ENCODE measurements around the gene ZNF644. TPM values are rescaled to one million over a fixed set of nuclear protein-coding genes. Genes with fewer than 3 reads are reported as not detected.

The ZNF644 gene
- total RNA-seq, 1 donor from 2014 or later, result 98.4 TPM

GRCh38 chr1:90977522-90977921 lies 44.3 kb downstream of the ZNF644 start:
- ATAC-seq (ENCODE audit: low read depth), result no peak
- H3K4me3 Mint-ChIP-seq, result no peak overlapping the region
- peaks cover 13% of the 10 kb centered on the region for H3K4me1 Mint-ChIP-seq
- no peak for DNase-seq
- peaks cover 60% of the 10 kb centered on the region for H3K36me3 Mint-ChIP-seq (ENCODE audit: low read depth)
- CTCF ChIA-PET, result interaction anchor here (0.9 kb wide), 1 partner anchor 188 kb away, joined by 3 read pairs; no protein-coding TSS in a partner anchor
- POLR2A ChIA-PET, result no interaction called here
- H3K27ac Mint-ChIP-seq, result no peak overlapping the region
- H3K27me3 Mint-ChIP-seq, result no peaks in the 10 kb centered on the region
- intact Hi-C loops (cut with micrococcal nuclease), result no loop called here
- no peak for TF ChIP-seq CTCF (IDR thresholded peaks at IDR 0.05)
- H3K9me3 Mint-ChIP-seq, result no peaks in the 10 kb centered on the region

- ChIA-PET CTCF (interaction anchor here (0.6 to 1.5 kb wide), 2 partner anchors 24 to 192 kb away, joined by 3 to 4 read pairs; no protein-coding TSS in a partner anchor), POLR2A (no interaction called here)
- no peak for ATAC-seq (ENCODE audit: low read depth)
- Mint-ChIP-seq H3K4me3 (no peak overlapping the region), H3K36me3 (ENCODE audit: low read depth) (peaks cover 53% of the 10 kb centered on the region), H3K4me1 (peaks cover 20% of the 10 kb centered on the region), H3K9me3 (no peaks in the 10 kb centered on the region), H3K27ac (no peak overlapping the region), H3K27me3 (no peaks in the 10 kb centered on the region)
- TF ChIP-seq CTCF (IDR thresholded peaks at IDR 0.05), result no peak
- DNase-seq, result no peak
- intact Hi-C loops (cut with micrococcal nuclease), result no loop called here
These were observed 47.7 kb downstream of the ZNF644 start for GRCh38 chr1:90973897-90974798.

- TF ChIP-seq CTCF (IDR thresholded peaks at IDR 0.05), result no peak
- Mint-ChIP-seq H3K36me3 (ENCODE audit: low read depth) (peaks cover 40% of the 10 kb centered on the region), H3K27ac (no peak overlapping the region), H3K4me3 (no peak overlapping the region), H3K27me3 (no peaks in the 10 kb centered on the region), H3K9me3 (no peaks in the 10 kb centered on the region), H3K4me1 (peaks cover 25% of the 10 kb centered on the region)
- POLR2A ChIA-PET, result no interaction called here
- intact Hi-C loops (cut with micrococcal nuclease), result no loop called here
- CTCF ChIA-PET, result no interaction called here
- ATAC-seq (ENCODE audit: low read depth), result no peak
- DNase-seq, result no peak
These were observed 51.6 kb downstream of the ZNF644 start for GRCh38 chr1:90970208-90970607.

- ATAC-seq (ENCODE audit: low read depth) (no peak), DNase-seq (no peak)
- Mint-ChIP-seq H3K4me1 (peaks cover 22% of the 10 kb centered on the region), H3K9me3 (no peaks in the 10 kb centered on the region), H3K27me3 (no peaks in the 10 kb centered on the region), H3K4me3 (no peak overlapping the region), H3K36me3 (ENCODE audit: low read depth) (peaks cover 36% of the 10 kb centered on the region), H3K27ac (no peak overlapping the region)
- intact Hi-C loops (cut with micrococcal nuclease), result loop anchor here (10.0 kb wide), 2 partner anchors 46 to 854 kb away; no protein-coding TSS in a partner anchor
- POLR2A ChIA-PET, result no interaction called here
- CTCF ChIA-PET, result no interaction called here
- no peak for TF ChIP-seq CTCF (IDR thresholded peaks at IDR 0.05)
These were observed 52.6 kb downstream of the ZNF644 start for GRCh38 chr1:90969241-90969640.

- H3K27me3 Mint-ChIP-seq, result no peaks in the 10 kb centered on the region
- DNase-seq, result no peak
- peaks cover 35% of the 10 kb centered on the region for H3K4me1 Mint-ChIP-seq
- no peaks in the 10 kb centered on the region for H3K9me3 Mint-ChIP-seq
- ChIA-PET CTCF (interaction anchor here (1.6 to 2.6 kb wide), 2 partner anchors 243 to 385 kb away, joined by 8 to 10 read pairs; no protein-coding TSS in a partner anchor), POLR2A (no interaction called here)
- H3K4me3 Mint-ChIP-seq, result no peak overlapping the region
- peaks cover 22% of the 10 kb centered on the region for H3K36me3 Mint-ChIP-seq (ENCODE audit: low read depth)
- no peak for ATAC-seq (ENCODE audit: low read depth)
- intact Hi-C loops (cut with micrococcal nuclease), result loop anchor here (1.0 to 10.0 kb wide), 4 partner anchors 50 to 850 kb away; no protein-coding TSS in a partner anchor
- H3K27ac Mint-ChIP-seq, result peak overlapping the region; percentile 11
- TF ChIP-seq CTCF (IDR thresholded peaks at IDR 0.05), result no peak
These were observed 57.3 kb downstream of the ZNF644 start for GRCh38 chr1:90964444-90965035.

Measured in activated B cell treated with CpG ODN at 0.5 μM for 24 hours (primary cell).